ENCODE measurements around the gene XRCC6. TPM values are rescaled to one million over a fixed set of nuclear protein-coding genes. Genes with fewer than 3 reads are reported as not detected.

The XRCC6 gene
- total RNA-seq, 1 experiment from 2014 or later, result 203 TPM

DNA sequence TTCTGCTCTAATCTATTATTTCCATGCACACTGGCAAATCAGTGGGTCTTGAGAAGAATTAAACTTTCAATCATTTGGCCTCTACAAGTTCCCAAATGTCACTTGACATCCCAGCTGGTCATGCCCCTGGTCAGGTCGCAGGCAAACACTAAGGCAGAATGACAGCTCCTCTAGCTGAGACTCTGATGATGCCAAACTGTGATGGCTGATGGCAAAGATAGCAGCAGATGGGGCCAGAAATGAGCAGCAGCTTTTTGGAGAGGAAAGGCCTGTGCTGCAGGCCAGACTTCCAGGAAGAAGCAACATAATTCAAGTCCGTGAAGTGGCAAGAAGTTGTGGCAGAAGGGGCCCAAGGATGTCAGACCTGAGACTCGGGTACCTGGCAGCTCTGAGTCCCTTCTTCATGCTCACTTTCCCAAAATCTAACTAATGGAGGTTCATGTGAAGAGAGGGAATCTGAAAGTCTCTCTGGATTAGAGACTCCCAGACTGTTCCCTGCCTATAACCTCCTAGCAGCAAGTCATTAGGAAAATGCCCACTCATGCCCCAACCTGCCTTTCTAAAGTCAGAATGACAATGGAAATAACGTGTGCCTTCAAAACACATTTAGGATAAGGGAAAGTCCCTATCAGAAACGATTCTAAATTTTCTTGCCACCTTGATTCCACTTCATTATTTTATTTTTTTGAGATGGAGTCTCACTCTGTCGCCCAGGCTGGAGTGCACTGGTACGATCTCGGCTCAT lies 22.0 kb upstream of the XRCC6 start:
- H3K27ac Mint-ChIP-seq (ENCODE audit: low read depth, unreplicated experiment), result peak overlapping the region; percentile 76
- peaks cover 14% of the 10 kb centered on the region for H3K4me1 Mint-ChIP-seq (ENCODE audit: insufficient read depth, unreplicated experiment)
- no peak for DNase-seq (ENCODE audit: unreplicated experiment)
- intact Hi-C loops (cut with micrococcal nuclease), result no loop called here
- H3K4me3 Mint-ChIP-seq (ENCODE audit: unreplicated experiment), result no peak overlapping the region
- no peaks in the 10 kb centered on the region for H3K27me3 Mint-ChIP-seq (ENCODE audit: insufficient read depth, unreplicated experiment)
- peaks cover 33% of the 10 kb centered on the region for H3K36me3 Mint-ChIP-seq (ENCODE audit: insufficient read depth, unreplicated experiment)
- BruUV-seq (replicated peaks), result no TSS peak
- TF ChIP-seq, protein P1, sequence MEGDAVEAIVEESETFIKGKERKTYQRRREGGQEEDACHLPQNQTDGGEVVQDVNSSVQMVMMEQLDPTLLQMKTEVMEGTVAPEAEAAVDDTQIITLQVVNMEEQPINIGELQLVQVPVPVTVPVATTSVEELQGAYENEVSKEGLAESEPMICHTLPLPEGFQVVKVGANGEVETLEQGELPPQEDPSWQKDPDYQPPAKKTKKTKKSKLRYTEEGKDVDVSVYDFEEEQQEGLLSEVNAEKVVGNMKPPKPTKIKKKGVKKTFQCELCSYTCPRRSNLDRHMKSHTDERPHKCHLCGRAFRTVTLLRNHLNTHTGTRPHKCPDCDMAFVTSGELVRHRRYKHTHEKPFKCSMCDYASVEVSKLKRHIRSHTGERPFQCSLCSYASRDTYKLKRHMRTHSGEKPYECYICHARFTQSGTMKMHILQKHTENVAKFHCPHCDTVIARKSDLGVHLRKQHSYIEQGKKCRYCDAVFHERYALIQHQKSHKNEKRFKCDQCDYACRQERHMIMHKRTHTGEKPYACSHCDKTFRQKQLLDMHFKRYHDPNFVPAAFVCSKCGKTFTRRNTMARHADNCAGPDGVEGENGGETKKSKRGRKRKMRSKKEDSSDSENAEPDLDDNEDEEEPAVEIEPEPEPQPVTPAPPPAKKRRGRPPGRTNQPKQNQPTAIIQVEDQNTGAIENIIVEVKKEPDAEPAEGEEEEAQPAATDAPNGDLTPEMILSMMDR (IDR thresholded peaks at IDR 0.05; ENCODE audit: unreplicated experiment), result no peak
- ChIA-PET POLR2A (interaction anchor here (0.6 to 4.7 kb wide), 6 partner anchors 9 to 98 kb away, joined by 3 to 33 read pairs (median 6); partner anchors contain the start of genes DESI1, PMM1 and XRCC6), CTCF (interaction anchor here (0.6 to 2.2 kb wide), 6 partner anchors 9 to 22 kb away, joined by 3 to 18 read pairs (median 4); partner anchors contain the start of gene PMM1)
- no peaks in the 10 kb centered on the region for H3K9me3 Mint-ChIP-seq (ENCODE audit: unreplicated experiment)

DNA sequence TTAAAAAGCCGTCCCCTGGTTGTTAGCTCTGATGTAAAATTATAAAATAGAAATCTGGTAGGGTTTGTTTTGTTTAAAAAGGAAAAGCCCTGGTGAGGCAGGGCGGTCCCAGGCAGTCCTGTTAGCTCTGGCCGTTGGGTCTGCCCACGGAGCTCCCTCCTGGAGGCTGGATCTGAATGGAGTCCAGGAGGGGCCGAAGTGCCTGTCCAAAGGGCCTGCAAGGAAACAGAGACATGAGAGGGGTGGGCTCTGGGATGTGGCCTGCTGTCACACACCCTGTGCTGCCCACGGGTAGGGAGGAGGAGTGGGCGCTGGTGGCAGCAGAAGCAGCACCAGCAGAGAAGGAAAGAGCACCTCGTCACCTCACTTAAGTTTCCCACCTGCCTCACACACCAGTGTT lies 20.1 kb upstream of the XRCC6 start:
- ChIA-PET POLR2A (interaction anchor here (0.7 to 4.7 kb wide), 3 partner anchors 19 to 987 kb away, joined by 3 to 33 read pairs (median 3); partner anchors contain the start of genes DESI1 and XRCC6), CTCF (no interaction called here)

DNA sequence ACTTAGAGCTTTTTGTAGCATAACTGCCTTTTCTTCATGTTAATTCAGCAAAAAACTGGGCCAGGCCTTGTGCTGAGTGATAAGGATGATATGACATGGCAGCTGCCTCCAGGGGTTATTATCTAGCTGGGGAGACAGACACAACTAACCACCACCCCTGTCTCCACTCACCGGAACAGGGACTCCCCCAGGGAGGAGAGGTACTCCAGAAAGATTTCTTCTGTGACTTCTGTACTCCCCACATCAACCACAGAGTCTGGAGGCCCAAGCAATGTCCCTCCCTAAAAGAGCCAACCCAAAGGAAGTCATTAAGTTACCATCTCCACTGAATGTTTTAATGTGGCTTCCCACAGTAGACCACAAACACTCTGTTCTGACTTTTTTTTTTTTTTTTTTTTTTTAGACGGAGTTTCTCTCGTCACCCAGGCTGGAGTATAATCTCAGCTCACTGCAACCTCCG lies 17.2 kb upstream of the XRCC6 start:
- DNase-seq (ENCODE audit: unreplicated experiment), result no peak
- Mint-ChIP-seq H3K36me3 (ENCODE audit: insufficient read depth, unreplicated experiment) (peaks cover 73% of the 10 kb centered on the region), H3K4me1 (ENCODE audit: insufficient read depth, unreplicated experiment) (no peaks in the 10 kb centered on the region), H3K4me3 (ENCODE audit: unreplicated experiment) (no peak overlapping the region), H3K27ac (ENCODE audit: low read depth, unreplicated experiment) (no peak overlapping the region), H3K27me3 (ENCODE audit: insufficient read depth, unreplicated experiment) (no peaks in the 10 kb centered on the region), H3K9me3 (ENCODE audit: unreplicated experiment) (no peaks in the 10 kb centered on the region)
- TF ChIP-seq, protein P1 (IDR thresholded peaks at IDR 0.05; ENCODE audit: unreplicated experiment), result no peak
- POLR2A ChIA-PET, result interaction anchor here (0.8 to 2.3 kb wide), 2 partner anchors 12 to 17 kb away, joined by 3 to 8 read pairs; partner anchors contain the start of genes DESI1 and XRCC6
- no TSS peak for BruUV-seq (replicated peaks)
- CTCF ChIA-PET, result interaction anchor here (1.7 kb wide), 1 partner anchor 16 kb away, joined by 9 read pairs; no protein-coding TSS in a partner anchor
- intact Hi-C loops (cut with micrococcal nuclease), result no loop called here

More for the DNA sequence above, 20.1 kb upstream of the XRCC6 start:
- Mint-ChIP-seq H3K27ac (ENCODE audit: low read depth, unreplicated experiment) (no peak overlapping the region), H3K27me3 (ENCODE audit: insufficient read depth, unreplicated experiment) (no peaks in the 10 kb centered on the region), H3K9me3 (ENCODE audit: unreplicated experiment) (no peaks in the 10 kb centered on the region), H3K4me3 (ENCODE audit: unreplicated experiment) (no peak overlapping the region), H3K4me1 (ENCODE audit: insufficient read depth, unreplicated experiment) (peaks cover 14% of the 10 kb centered on the region), H3K36me3 (ENCODE audit: insufficient read depth, unreplicated experiment) (peaks cover 52% of the 10 kb centered on the region)
- intact Hi-C loops (cut with micrococcal nuclease), result no loop called here
- TF ChIP-seq, protein P1 (IDR thresholded peaks at IDR 0.05; ENCODE audit: unreplicated experiment), result no peak
- no TSS peak for BruUV-seq (replicated peaks)
- DNase-seq (ENCODE audit: unreplicated experiment), result no peak

DNA sequence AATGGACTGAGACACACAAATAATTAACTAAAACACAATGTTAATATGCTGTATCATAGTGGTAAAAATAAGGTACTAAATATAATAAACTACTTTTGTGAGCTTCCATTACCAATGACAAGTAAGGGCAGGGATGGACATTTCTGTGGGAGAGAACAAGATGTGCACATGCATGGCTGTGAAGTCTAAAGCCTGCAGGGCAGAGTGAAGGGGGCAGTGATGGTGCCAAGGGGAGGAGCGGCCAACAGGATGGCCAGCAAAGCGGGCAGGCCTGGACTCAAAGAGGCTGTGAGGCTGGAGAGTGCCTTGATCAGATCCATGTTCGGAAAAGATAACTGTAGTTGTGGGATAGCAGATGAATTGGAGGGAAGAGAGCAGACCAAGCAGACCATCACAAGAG lies 12.7 kb upstream of the XRCC6 start:
- H3K27me3 Mint-ChIP-seq (ENCODE audit: insufficient read depth, unreplicated experiment), result no peaks in the 10 kb centered on the region
- no peaks in the 10 kb centered on the region for H3K9me3 Mint-ChIP-seq (ENCODE audit: unreplicated experiment)
- intact Hi-C loops (cut with micrococcal nuclease), result no loop called here
- peaks cover 6% of the 10 kb centered on the region for H3K4me1 Mint-ChIP-seq (ENCODE audit: insufficient read depth, unreplicated experiment)
- H3K4me3 Mint-ChIP-seq (ENCODE audit: unreplicated experiment), result no peak overlapping the region
- TF ChIP-seq, protein P1 (IDR thresholded peaks at IDR 0.05; ENCODE audit: unreplicated experiment), result no peak
- POLR2A ChIA-PET, result interaction anchor here (1.1 to 1.7 kb wide), 2 partner anchors 10 to 19 kb away, joined by 3 to 4 read pairs; partner anchors contain the start of gene PMM1
- peaks cover 56% of the 10 kb centered on the region for H3K36me3 Mint-ChIP-seq (ENCODE audit: insufficient read depth, unreplicated experiment)
- CTCF ChIA-PET, result no interaction called here
- no peak for DNase-seq (ENCODE audit: unreplicated experiment)
- BruUV-seq (replicated peaks), result no TSS peak
- no peak overlapping the region for H3K27ac Mint-ChIP-seq (ENCODE audit: low read depth, unreplicated experiment)
